HCT116 (cell line): ENCODE data around the gene MRPL50. TPM values are rescaled to one million over a fixed set of nuclear protein-coding genes. Genes with fewer than 3 reads are reported as not detected.

Experiments used
- ATAC-seq: fragments of 200-7000 bp; cut with Tn5 transposase; 2 replicates; pipeline ENCODE4 v1.9.1; 2020; ENCODE audit warnings: mild to moderate bottlenecking, moderate library complexity
- BruUV-seq: library from RNA; stranded (reverse); fragments of 400-500 nt; replicated peaks from 2 replicates; lab custom pipeline; 2021; lab: Mats Ljungman, UMichigan
- CTCF ChIA-PET: fragments of 300-600 bp; sonication (Branson Sonifier 250); formaldehyde crosslinking; loops from one replicate; lab custom pipeline; 2021; ENCODE audit warnings: antibody characterized with exemption; lab: Charles Lee
- POLR2A ChIA-PET: fragments of 300-600, 350-600 bp; sonication (Branson Sonifier 250); formaldehyde crosslinking; loops from one replicate; lab custom pipeline; 2021; ENCODE audit warnings: antibody characterized with exemption; lab: Charles Lee
- RAD21 ChIA-PET, 2 experiments: fragments of 300-600 bp; sonication (Branson Sonifier 250); formaldehyde crosslinking; loops; one replicate each; lab custom pipeline; 2023; ENCODE audit warnings: low total read pairs in 2 of 2; ENCODE audit not compliant: uncharacterized antibody in 2 of 2, unreplicated experiment in 2 of 2, low non-redundant PET in 1 of 2; lab: Charles Lee
- DNase-seq: peaks from one replicate; pipeline ENCODE4 v3.0.0-alpha.2; 2010; ENCODE audit warnings: low read depth, low spot score
- H2AFZ ChIP-seq: fragments of 200-600 bp; shearing (Covaris generic), sonication (generic); 2 replicates; pipeline ENCODE4 v1.6.1; 2017; ENCODE audit warnings: low read depth, mixed run types, mixed read lengths, antibody characterized with exemption, low read length; ENCODE audit not compliant: poor library complexity, severe bottlenecking
- H3K27ac ChIP-seq: 2 replicates; pipeline ENCODE4 v1.5.1; 2012; ENCODE audit warnings: low read depth, low read length
- H3K27me3 ChIP-seq: fragments of 200-600 bp; sonication (generic); 2 replicates; pipeline ENCODE4 v1.6.1; 2016; ENCODE audit warnings: mixed run types, low read length, mixed read lengths; ENCODE audit not compliant: insufficient read depth
- H3K36me3 ChIP-seq, 2 experiments: fragments of 200-500 bp in 1 of 2; fragments of 200-600 bp in 1 of 2; sonication (Bioruptor generic) in 1 of 2; sonication (generic) in 1 of 2; 2 replicates each; pipeline versions ENCODE4 v1.5.1 to v1.6.1; 2014 to 2016; ENCODE audit warnings: low read length in 2 of 2, inconsistent platforms in 1 of 2, mixed read lengths in 1 of 2, mixed run types in 1 of 2; ENCODE audit not compliant: insufficient read depth in 2 of 2, control insufficient read depth in 1 of 2
- H3K4me1 ChIP-seq, 2 experiments: fragments of 200-600 bp in 1 of 2; sonication (generic) in 1 of 2; 2 replicates each; pipeline versions ENCODE4 v1.5.1 to v1.6.1; 2012 to 2017; ENCODE audit warnings: low read length in 2 of 2, inconsistent platforms in 1 of 2, mild to moderate bottlenecking in 1 of 2, mixed read lengths in 1 of 2, mixed run types in 1 of 2, moderate library complexity in 1 of 2; ENCODE audit not compliant: insufficient read depth in 2 of 2, control insufficient read depth in 1 of 2
- H3K4me2 ChIP-seq: fragments of 200-600 bp; sonication (generic); 2 replicates; pipeline ENCODE4 v1.6.1; 2017; ENCODE audit warnings: mixed run types, low read length, mixed read lengths
- H3K4me3 ChIP-seq, 2 experiments: fragments of 200-600 bp in 1 of 2; sonication (generic) in 1 of 2; replicated peaks in 1 of 2; 2 replicates each; pipeline ENCODE4 v1.5.1; 2011 to 2016; ENCODE audit warnings: low read length in 2 of 2, control low read depth in 1 of 2, low read depth in 1 of 2, mild to moderate bottlenecking in 1 of 2, mixed read lengths in 1 of 2, mixed run types in 1 of 2
- H3K79me2 ChIP-seq: fragments of 200-600 bp; sonication (generic); 2 replicates; pipeline ENCODE4 v1.6.1; 2017; ENCODE audit warnings: mild to moderate bottlenecking, mixed run types, low read length, moderate library complexity, mixed read lengths; ENCODE audit not compliant: insufficient read depth
- H3K9ac ChIP-seq: fragments of 200-600 bp; sonication (generic); 2 replicates; pipeline ENCODE4 v1.6.1; 2016; ENCODE audit warnings: low read length, mixed read lengths
- H3K9me2 ChIP-seq: fragments of 200-600 bp; sonication (generic), shearing (Covaris generic); 2 replicates; pipeline ENCODE4 v1.6.1; 2017; ENCODE audit warnings: mixed run types, mild to moderate bottlenecking, moderate library complexity; ENCODE audit not compliant: insufficient read depth
- H3K9me3 ChIP-seq, 2 experiments: fragments of 200-500 bp in 1 of 2; fragments of 200-600 bp in 1 of 2; sonication (Bioruptor generic) in 1 of 2; sonication (generic) in 1 of 2; 2 replicates each; pipeline ENCODE4 v1.6.1; 2014 to 2017; ENCODE audit warnings: low read length in 2 of 2, mixed read lengths in 2 of 2, inconsistent platforms in 1 of 2, low read depth in 1 of 2, mild to moderate bottlenecking in 1 of 2, mixed run types in 1 of 2, moderate library complexity in 1 of 2; ENCODE audit not compliant: control insufficient read depth in 1 of 2, insufficient read depth in 1 of 2
- H4K20me1 ChIP-seq: fragments of 200-600 bp; sonication (generic), shearing (Covaris generic); 2 replicates; pipeline ENCODE4 v1.6.1; 2017; ENCODE audit warnings: mixed run types, mild to moderate bottlenecking, moderate library complexity; ENCODE audit not compliant: insufficient read depth
- CTCF ChIP-seq, 3 experiments: fragments of 200-600 bp in 1 of 3; sonication (generic) in 1 of 3; IDR thresholded peaks in 2 of 3; conservative IDR thresholded peaks in 1 of 3; 2 replicates each; pipeline ENCODE4 v1.5.1; 2012 to 2017; ENCODE audit warnings: low read depth in 2 of 3, low read length in 2 of 3, antibody characterized with exemption in 1 of 3, borderline replicate concordance in 1 of 3, control low read depth in 1 of 3, mild to moderate bottlenecking in 1 of 3, mixed read lengths in 1 of 3, mixed run types in 1 of 3, moderate library complexity in 1 of 3; ENCODE audit not compliant: insufficient read depth in 1 of 3
- ELF1 ChIP-seq: IDR thresholded peaks from 2 replicates; pipeline ENCODE4 v1.6.1; 2012; ENCODE audit warnings: low read depth, borderline replicate concordance
- EZH2 ChIP-seq: fragments of 200-600 bp; sonication (generic); IDR thresholded peaks from 2 replicates; pipeline ENCODE4 v1.6.1; 2017; ENCODE audit warnings: antibody characterized with exemption, mixed run types
- FOSL1 ChIP-seq: IDR thresholded peaks from 2 replicates; pipeline ENCODE4 v1.6.1; 2012; ENCODE audit warnings: low read depth
- JUND ChIP-seq: IDR thresholded peaks from 2 replicates; pipeline ENCODE4 v1.6.1; 2012
- MAX ChIP-seq: IDR thresholded peaks from 2 replicates; pipeline ENCODE4 v1.6.1; 2012
- POLR2A ChIP-seq: IDR thresholded peaks from 2 replicates; pipeline ENCODE4 v1.7.0; 2011; ENCODE audit warnings: borderline replicate concordance; ENCODE audit not compliant: insufficient read depth, insufficient read length; ENCODE audit errors: extremely low read depth
- SIN3A ChIP-seq: IDR thresholded peaks from 2 replicates; pipeline ENCODE4 v1.6.1; 2012; ENCODE audit warnings: low read depth
- ZNF274 ChIP-seq: fragments of 200-500 bp; sonication (Bioruptor generic); IDR thresholded peaks from 2 replicates; pipeline ENCODE4 v1.6.1; 2014; ENCODE audit warnings: mild to moderate bottlenecking, low read depth, low read length, inconsistent platforms
- intact Hi-C: fragments of 100-400 bp; cut with micrococcal nuclease; formaldehyde crosslinking; loops from 2 replicates; pipeline ENCODE4 v1.10.0; 2022
- total RNA-seq: library from RNA; stranded (reverse); gene quantifications from one replicate; pipeline ENCODE4 v1.2.1, GENCODE V29; 2021; ENCODE audit not compliant: unreplicated experiment

The MRPL50 gene
- total RNA-seq, 1 experiment from 2014 or later = 14.6 TPM

- TF ChIP-seq MAX (no peak), CTCF (IDR thresholded peaks at IDR 0.05 in 2 of 3, conservative IDR thresholded peaks at IDR 0.05 in 1 of 3; ENCODE audit: borderline replicate concordance in 1 of 3, insufficient read depth in 1 of 3, low read depth in 2 of 3, low read length in 2 of 3) (no peak), EZH2 (no peak), JUND (no peak)
- TF ChIP-seq, all 23 proteins: peak for 0
Observed at GRCh38 chr9:101375546-101375945, 22.9 kb downstream of the MRPL50 start (continued).

GRCh38 chr9:101372327-101373118 lies 25.9 kb downstream of the MRPL50 start:
- ATAC-seq (no peak), DNase-seq (no peak)
- H3K27me3 ChIP-seq = no peaks in the 10 kb centered on the region
- ChIA-PET RAD21 (no interaction called here), CTCF (interaction anchor here (2.5 kb wide), 1 partner anchor 16 kb away, joined by 15 read pairs; no protein-coding TSS in a partner anchor), POLR2A (no interaction called here)
- no peak overlapping the region for H2AFZ ChIP-seq
- H3K27ac ChIP-seq = no peak overlapping the region
- H4K20me1 ChIP-seq = no peaks in the 10 kb centered on the region
- no peaks in the 10 kb centered on the region for H3K9me2 ChIP-seq
- H3K79me2 ChIP-seq = no peaks in the 10 kb centered on the region
- no TSS peak for BruUV-seq
- no peak overlapping the region for H3K9ac ChIP-seq
- H3K4me3 ChIP-seq = no peak overlapping the region
- intact Hi-C loops = no loop called here
- TF ChIP-seq EZH2 (no peak), FOSL1 (no peak), POLR2A (no peak), ELF1 (no peak), JUND (no peak), ZNF274 (no peak), SIN3A (no peak), MAX (no peak)
- H3K4me2 ChIP-seq = no peak overlapping the region
- H3K4me1 ChIP-seq = 0 out of 4 replicates have a peak, but pooled peaks cover 0 to 4% of the 10 kb centered on the region in 2 experiments
- H3K36me3 ChIP-seq = no peaks in the 10 kb centered on the region
- no peaks in the 10 kb centered on the region for H3K9me3 ChIP-seq
